Duodenal mucosa (tissue), 2 donors: Measurements from ENCODE around the gene UGT1A9.

Experiments
- H3K27ac ChIP-seq: one replicate; pipeline ENCODE4 v1.7.0; 2013; ENCODE audit warnings: low read depth, low read length
- H3K27me3 ChIP-seq, 2 donors: one replicate each; pipeline ENCODE4 v1.7.0; 2013; ENCODE audit warnings: low read length in 2 of 2, control low read depth in 1 of 2; ENCODE audit not compliant: insufficient read depth in 2 of 2, control insufficient read depth in 1 of 2
- H3K36me3 ChIP-seq, 2 donors: one replicate each; pipeline ENCODE4 v1.7.0; 2013; ENCODE audit warnings: low read length in 2 of 2, control low read depth in 1 of 2; ENCODE audit not compliant: insufficient read depth in 2 of 2, control insufficient read depth in 1 of 2
- H3K4me1 ChIP-seq, 2 donors: one replicate each; pipeline ENCODE4 v1.7.0; 2013; ENCODE audit warnings: low read length in 2 of 2, control low read depth in 1 of 2; ENCODE audit not compliant: insufficient read depth in 2 of 2, control insufficient read depth in 1 of 2
- H3K4me3 ChIP-seq, 2 donors: one replicate each; pipeline ENCODE4 v1.7.0; 2013; ENCODE audit warnings: low read length in 2 of 2, low read depth in 1 of 2
- H3K9ac ChIP-seq, 2 donors: one replicate each; pipeline ENCODE4 v1.7.0; 2013; ENCODE audit warnings: low read length in 2 of 2, low read depth in 1 of 2
- H3K9me3 ChIP-seq, 2 donors: one replicate each; pipeline ENCODE4 v1.7.0; 2013; ENCODE audit warnings: low read length in 2 of 2, control low read depth in 1 of 2; ENCODE audit not compliant: control insufficient read depth in 1 of 2

Gene UGT1A9

GRCh38 chr2:233814056-233814835 lies 142.5 kb downstream of the UGT1A9 start:
- Histone ChIP-seq H3K9ac (no peak overlapping the region), H3K4me1 (peaks cover 0 to 5% of the 10 kb centered on the region in 2 donors), H3K27me3 (peaks cover 2 to 3% of the 10 kb centered on the region in 2 donors), H3K9me3 (no peaks in the 10 kb centered on the region), H3K36me3 (no peaks in the 10 kb centered on the region), H3K27ac (no peak overlapping the region), H3K4me3 (no peak overlapping the region)

- H3K4me3 ChIP-seq, result no peak overlapping the region
- no peaks in the 10 kb centered on the region for H3K36me3 ChIP-seq
- H3K9ac ChIP-seq, result no peak overlapping the region
- no peaks in the 10 kb centered on the region for H3K9me3 ChIP-seq
- peaks cover 0 to 5% of the 10 kb centered on the region in 2 donors for H3K4me1 ChIP-seq
- peaks cover 2 to 3% of the 10 kb centered on the region in 2 donors for H3K27me3 ChIP-seq
- H3K27ac ChIP-seq, result no peak overlapping the region
These were observed 144.2 kb downstream of the UGT1A9 start for GRCh38 chr2:233815861-233816260.

- Histone ChIP-seq H3K27ac (no peak overlapping the region), H3K27me3 (peaks cover 2 to 3% of the 10 kb centered on the region in 2 donors), H3K9ac (no peak overlapping the region), H3K36me3 (no peaks in the 10 kb centered on the region), H3K4me1 (peaks cover 0 to 7% of the 10 kb centered on the region in 2 donors), H3K4me3 (no peak overlapping the region), H3K9me3 (no peaks in the 10 kb centered on the region)
These were observed 144.6 kb downstream of the UGT1A9 start for GRCh38 chr2:233816334-233816733.

GRCh38 chr2:233816771-233817170 lies 145.1 kb downstream of the UGT1A9 start:
- Histone ChIP-seq H3K4me1 (peaks cover 4 to 11% of the 10 kb centered on the region in 2 donors), H3K9ac (no peak overlapping the region), H3K36me3 (no peaks in the 10 kb centered on the region), H3K27me3 (peaks cover 2 to 3% of the 10 kb centered on the region in 2 donors), H3K9me3 (no peaks in the 10 kb centered on the region), H3K27ac (no peak overlapping the region), H3K4me3 (no peak overlapping the region)

GRCh38 chr2:233817361-233817911 lies 145.7 kb downstream of the UGT1A9 start:
- no peaks in the 10 kb centered on the region for H3K9me3 ChIP-seq
- H3K9ac ChIP-seq, result no peak overlapping the region
- peaks cover 9 to 18% of the 10 kb centered on the region in 2 donors for H3K4me1 ChIP-seq
- no peak overlapping the region for H3K27ac ChIP-seq
- H3K27me3 ChIP-seq, result peaks cover 2 to 3% of the 10 kb centered on the region in 2 donors
- no peak overlapping the region for H3K4me3 ChIP-seq
- no peaks in the 10 kb centered on the region for H3K36me3 ChIP-seq

- no peak overlapping the region for H3K27ac ChIP-seq
These were observed 146.4 kb downstream of the UGT1A9 start for GRCh38 chr2:233817995-233818638.

GRCh38 chr2:233818639-233819621 lies 147.2 kb downstream of the UGT1A9 start:
- H3K27me3 ChIP-seq, result peaks cover 0 to 3% of the 10 kb centered on the region in 2 donors
- no peak overlapping the region for H3K4me3 ChIP-seq
- no peaks in the 10 kb centered on the region for H3K36me3 ChIP-seq
- H3K27ac ChIP-seq, result no peak overlapping the region
- no peaks in the 10 kb centered on the region for H3K9me3 ChIP-seq
- no peak overlapping the region for H3K9ac ChIP-seq
- peaks cover 9 to 29% of the 10 kb centered on the region in 2 donors for H3K4me1 ChIP-seq

More at GRCh38 chr2:233817995-233818638, 146.4 kb downstream of the UGT1A9 start:
- H3K4me3 ChIP-seq, result no peak overlapping the region
- peaks cover 2 to 3% of the 10 kb centered on the region in 2 donors for H3K27me3 ChIP-seq
- no peak overlapping the region for H3K9ac ChIP-seq
- peaks cover 9 to 24% of the 10 kb centered on the region in 2 donors for H3K4me1 ChIP-seq
- no peaks in the 10 kb centered on the region for H3K9me3 ChIP-seq
- no peaks in the 10 kb centered on the region for H3K36me3 ChIP-seq

- Histone ChIP-seq H3K27ac (no peak overlapping the region), H3K36me3 (no peaks in the 10 kb centered on the region), H3K9ac (no peak overlapping the region), H3K9me3 (no peaks in the 10 kb centered on the region), H3K4me1 (peaks cover 9 to 29% of the 10 kb centered on the region in 2 donors), H3K4me3 (no peak overlapping the region), H3K27me3 (peaks cover 0 to 3% of the 10 kb centered on the region in 2 donors)
These were observed 148.4 kb downstream of the UGT1A9 start for GRCh38 chr2:233819884-233820773.

GRCh38 chr2:233820774-233821105 lies 149.0 kb downstream of the UGT1A9 start:
- no peaks in the 10 kb centered on the region for H3K36me3 ChIP-seq

More at GRCh38 chr2:233820774-233821105, 149.0 kb downstream of the UGT1A9 start:
- peaks cover 9 to 29% of the 10 kb centered on the region in 2 donors for H3K4me1 ChIP-seq
- no peak overlapping the region for H3K9ac ChIP-seq
- peaks cover 0 to 3% of the 10 kb centered on the region in 2 donors for H3K27me3 ChIP-seq
- H3K4me3 ChIP-seq, result no peak overlapping the region
- H3K27ac ChIP-seq, result no peak overlapping the region
- H3K9me3 ChIP-seq, result no peaks in the 10 kb centered on the region
